HG02678 (cell line): ENCODE measurements around the gene CAPN3.

Experiments
- ATAC-seq: cut with Tn5 transposase; IDR thresholded peaks from one replicate; pipeline ENCODE4 v1.9.1; 2021; ENCODE audit warnings: mild to moderate bottlenecking, moderate library complexity; ENCODE audit not compliant: unreplicated experiment

CAPN3 gene

GRCh38 chr15:42449770-42450424 is 90.6 kb downstream of the CAPN3 start:
- no peak for ATAC-seq

DNA sequence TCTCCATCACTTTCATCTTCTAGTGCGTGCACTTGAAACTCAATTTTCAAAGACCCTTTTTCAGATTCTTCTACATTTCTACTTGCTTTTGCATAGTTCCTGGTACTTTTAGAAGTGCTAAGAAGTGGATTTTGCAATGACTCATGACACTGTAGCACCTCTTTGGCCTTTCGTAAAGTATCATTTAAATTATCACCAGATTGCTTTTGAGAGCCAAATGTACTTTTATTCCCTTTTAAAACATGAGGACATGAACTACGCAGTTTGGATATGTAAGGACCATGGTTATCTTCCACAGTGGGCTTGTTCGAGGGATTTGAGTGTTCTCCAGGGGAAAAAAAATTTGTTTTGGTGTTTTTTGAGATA is 91.1 kb downstream of the CAPN3 start:
- ATAC-seq = no peak

GRCh38 chr15:42453826-42454225 is 94.5 kb downstream of the CAPN3 start:
- no peak for ATAC-seq

DNA sequence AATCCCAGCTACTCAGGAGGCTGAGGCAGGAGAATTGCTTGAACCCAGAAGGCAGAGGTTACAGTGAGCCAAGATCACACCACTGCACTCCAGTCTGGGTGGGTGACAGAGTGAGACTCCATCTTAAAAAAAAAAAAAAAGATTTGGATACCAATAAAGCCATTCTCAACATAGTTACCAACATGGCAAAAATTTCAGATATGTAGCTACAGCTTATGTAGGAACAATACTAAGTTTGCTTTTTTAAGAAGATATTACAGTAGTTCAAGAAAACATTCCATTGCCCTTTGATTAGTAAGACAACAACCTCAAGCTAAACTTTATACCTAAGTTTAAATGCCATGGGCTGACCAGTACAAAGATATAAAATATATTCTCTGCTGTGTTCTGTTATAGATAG is 97.2 kb downstream of the CAPN3 start:
- ATAC-seq = no peak

- ATAC-seq = no peak
These were observed 97.7 kb downstream of the CAPN3 start for GRCh38 chr15:42456971-42457370.

GRCh38 chr15:42457445-42458442 is 98.4 kb downstream of the CAPN3 start:
- ATAC-seq = peak; percentile 83

DNA sequence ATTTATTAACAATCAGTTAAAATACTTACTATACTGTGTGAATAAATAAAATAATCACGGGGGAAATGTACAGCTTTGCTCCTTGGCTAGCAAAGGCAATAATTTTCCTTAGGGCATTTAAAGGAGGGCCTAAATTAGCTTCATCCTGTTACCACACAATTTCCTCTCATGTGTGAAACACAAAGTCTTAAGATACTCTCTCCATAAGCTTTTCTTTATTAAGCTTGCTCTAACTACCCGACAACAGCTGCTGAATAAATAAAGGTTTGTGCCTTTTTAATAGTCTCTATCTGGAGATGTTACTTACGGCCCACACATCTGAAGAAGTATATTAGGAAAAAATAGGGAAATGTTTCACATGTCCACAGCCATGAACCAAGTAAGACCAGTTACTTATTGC is 102.0 kb downstream of the CAPN3 start:
- ATAC-seq = no peak
